ENCODE results near the gene KRTAP10-4. TPM values are rescaled to one million over a fixed set of nuclear protein-coding genes. Genes with fewer than 3 reads are reported as not detected.

Gene KRTAP10-4
- total and polyA plus RNA-seq, 2 experiments from 2014 or later = not detected

- Histone ChIP-seq H3K4me2 (no peak overlapping the region), H3K27ac (no peak overlapping the region), H2AFZ (no peak overlapping the region), H3K9me3 (ENCODE audit: low read depth) (no peaks in the 10 kb centered on the region), H4K20me1 (ENCODE audit: insufficient read depth, poor library complexity, severe bottlenecking) (no peaks in the 10 kb centered on the region), H3K9me2 (replicated peaks; ENCODE audit: insufficient read depth) (no peaks in the 10 kb centered on the region), H3K79me2 (no peaks in the 10 kb centered on the region), H3K4me1 (ENCODE audit: insufficient read depth) (no peaks in the 10 kb centered on the region), H3K27me3 (no peaks in the 10 kb centered on the region), H3K4me3 (no peak overlapping the region), H3K36me3 (replicated peaks; ENCODE audit: insufficient read depth, low read depth) (no peaks in the 10 kb centered on the region)
- WGBS (ENCODE audit: low lambda C conversion rate, missing lambda C conversion rate) = 82% methylated on average over 1 of the region's 1 CpG
- DNase-seq (ENCODE audit: low spot score) = no peak
- TF ChIP-seq EZH2phosphoT487 (IDR thresholded peaks at IDR 0.05; ENCODE audit: low read depth, severe bottlenecking, unreplicated experiment) = no peak
- TF ChIP-seq, protein P1, sequence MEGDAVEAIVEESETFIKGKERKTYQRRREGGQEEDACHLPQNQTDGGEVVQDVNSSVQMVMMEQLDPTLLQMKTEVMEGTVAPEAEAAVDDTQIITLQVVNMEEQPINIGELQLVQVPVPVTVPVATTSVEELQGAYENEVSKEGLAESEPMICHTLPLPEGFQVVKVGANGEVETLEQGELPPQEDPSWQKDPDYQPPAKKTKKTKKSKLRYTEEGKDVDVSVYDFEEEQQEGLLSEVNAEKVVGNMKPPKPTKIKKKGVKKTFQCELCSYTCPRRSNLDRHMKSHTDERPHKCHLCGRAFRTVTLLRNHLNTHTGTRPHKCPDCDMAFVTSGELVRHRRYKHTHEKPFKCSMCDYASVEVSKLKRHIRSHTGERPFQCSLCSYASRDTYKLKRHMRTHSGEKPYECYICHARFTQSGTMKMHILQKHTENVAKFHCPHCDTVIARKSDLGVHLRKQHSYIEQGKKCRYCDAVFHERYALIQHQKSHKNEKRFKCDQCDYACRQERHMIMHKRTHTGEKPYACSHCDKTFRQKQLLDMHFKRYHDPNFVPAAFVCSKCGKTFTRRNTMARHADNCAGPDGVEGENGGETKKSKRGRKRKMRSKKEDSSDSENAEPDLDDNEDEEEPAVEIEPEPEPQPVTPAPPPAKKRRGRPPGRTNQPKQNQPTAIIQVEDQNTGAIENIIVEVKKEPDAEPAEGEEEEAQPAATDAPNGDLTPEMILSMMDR (IDR thresholded peaks at IDR 0.05; ENCODE audit: poor library complexity) = no peak
- no peak for TF ChIP-seq EZH2 (IDR thresholded peaks at IDR 0.05; ENCODE audit: borderline replicate concordance)
Measured at GRCh38 chr21:44566403-44566802, 7.1 kb upstream of the KRTAP10-4 start.

- Histone ChIP-seq H3K4me2 (no peak overlapping the region), H3K27ac (no peak overlapping the region), H4K20me1 (ENCODE audit: insufficient read depth, poor library complexity, severe bottlenecking) (no peaks in the 10 kb centered on the region), H3K9me2 (replicated peaks; ENCODE audit: insufficient read depth) (no peaks in the 10 kb centered on the region), H3K4me1 (ENCODE audit: insufficient read depth) (no peaks in the 10 kb centered on the region), H3K9me3 (ENCODE audit: low read depth) (no peaks in the 10 kb centered on the region), H2AFZ (no peak overlapping the region), H3K27me3 (no peaks in the 10 kb centered on the region), H3K79me2 (no peaks in the 10 kb centered on the region), H3K36me3 (replicated peaks; ENCODE audit: insufficient read depth, low read depth) (no peaks in the 10 kb centered on the region), H3K4me3 (no peak overlapping the region)
- no peak for DNase-seq (ENCODE audit: low spot score)
- 95% methylated on average over 18 of the region's 18 CpGs for WGBS (ENCODE audit: low lambda C conversion rate, missing lambda C conversion rate)
- TF ChIP-seq, protein P1 (IDR thresholded peaks at IDR 0.05; ENCODE audit: poor library complexity) = no peak
- no peak for TF ChIP-seq EZH2 (IDR thresholded peaks at IDR 0.05; ENCODE audit: borderline replicate concordance)
- no peak for TF ChIP-seq EZH2phosphoT487 (IDR thresholded peaks at IDR 0.05; ENCODE audit: low read depth, severe bottlenecking, unreplicated experiment)
Measured at GRCh38 chr21:44567481-44568171, 5.9 kb upstream of the KRTAP10-4 start.

GRCh38 chr21:44568261-44568660 lies 5.3 kb upstream of the KRTAP10-4 start:
- TF ChIP-seq EZH2phosphoT487 (IDR thresholded peaks at IDR 0.05; ENCODE audit: low read depth, severe bottlenecking, unreplicated experiment) (no peak), EZH2 (IDR thresholded peaks at IDR 0.05; ENCODE audit: borderline replicate concordance) (no peak)
- TF ChIP-seq, protein P1 (IDR thresholded peaks at IDR 0.05; ENCODE audit: poor library complexity) = no peak
- Histone ChIP-seq H3K4me2 (no peak overlapping the region), H3K9me3 (ENCODE audit: low read depth) (no peaks in the 10 kb centered on the region), H3K27ac (no peak overlapping the region), H3K9me2 (replicated peaks; ENCODE audit: insufficient read depth) (no peaks in the 10 kb centered on the region), H3K36me3 (replicated peaks; ENCODE audit: insufficient read depth, low read depth) (no peaks in the 10 kb centered on the region), H3K4me3 (no peak overlapping the region), H4K20me1 (ENCODE audit: insufficient read depth, poor library complexity, severe bottlenecking) (no peaks in the 10 kb centered on the region), H3K4me1 (ENCODE audit: insufficient read depth) (no peaks in the 10 kb centered on the region), H2AFZ (no peak overlapping the region), H3K27me3 (no peaks in the 10 kb centered on the region), H3K79me2 (no peaks in the 10 kb centered on the region)
- no peak for DNase-seq (ENCODE audit: low spot score)
- 92% methylated on average over 11 of the region's 12 CpGs for WGBS (ENCODE audit: low lambda C conversion rate, missing lambda C conversion rate)
